B cell (primary cell): ENCODE results near the gene RNF141. TPM values are rescaled to one million over a fixed set of nuclear protein-coding genes. Genes with fewer than 3 reads are reported as not detected.

ENCODE experiments used
- ATAC-seq: fragments of 200-7000 bp; cut with Tn5 transposase; one replicate; pipeline ENCODE4 v1.10.0; 2021; ENCODE audit warnings: low read depth, mild to moderate bottlenecking, moderate number of reproducible peaks, moderate library complexity
- CTCF ChIA-PET: fragments of 350-600 bp; sonication (Branson Sonifier 250); formaldehyde crosslinking; loops from one replicate; lab custom pipeline; 2021; ENCODE audit warnings: antibody characterized with exemption, inconsistent platforms; lab: Charles Lee
- POLR2A ChIA-PET: fragments of 350-600 bp; sonication (Branson Sonifier 250); formaldehyde crosslinking; loops from one replicate; lab custom pipeline; 2021; ENCODE audit warnings: antibody characterized with exemption; lab: Charles Lee
- DNase-seq: peaks from one replicate; pipeline ENCODE4 v3.0.0; 2013
- H2AFZ ChIP-seq: 2 replicates; pipeline ENCODE4 v1.6.1; 2012; ENCODE audit warnings: mild to moderate bottlenecking, low read depth, low read length; ENCODE audit not compliant: insufficient read depth, poor library complexity, severe bottlenecking
- H3K27ac ChIP-seq, 2 donors: 1 replicate in 1 of 2; 2 replicates in 1 of 2; pipeline ENCODE4 v1.5.1; 2012 to 2013; ENCODE audit warnings: low read length in 2 of 2, mild to moderate bottlenecking in 2 of 2, moderate library complexity in 1 of 2
- H3K27me3 ChIP-seq, 4 experiments: fragments of 200-600 bp in 1 of 4; sonication (generic) in 1 of 4; replicated peaks in 1 of 4; 1 replicate in 2 of 4; 2 replicates in 2 of 4; pipeline versions ENCODE4 v1.6.1 to v1.7.0; 2013 to 2016; ENCODE audit warnings: low read length in 3 of 4, mild to moderate bottlenecking in 2 of 4, mixed read lengths in 1 of 4, moderate library complexity in 1 of 4; ENCODE audit not compliant: insufficient read depth in 4 of 4, control insufficient read depth in 3 of 4; ENCODE audit errors: control extremely low read depth in 1 of 4
- H3K36me3 ChIP-seq, 2 experiments: replicated peaks in 1 of 2; 1 replicate in 1 of 2; 2 replicates in 1 of 2; pipeline versions ENCODE4 v1.6.1 to v1.7.1; 2013; ENCODE audit warnings: low read length in 1 of 2; ENCODE audit not compliant: insufficient read depth in 2 of 2, control insufficient read depth in 1 of 2; ENCODE audit errors: control extremely low read depth in 1 of 2, extremely low read depth in 1 of 2
- H3K4me1 ChIP-seq, 2 donors: fragments of 200-600 bp in 1 of 2; sonication (generic) in 1 of 2; 1 replicate in 1 of 2; 2 replicates in 1 of 2; pipeline versions ENCODE4 v1.5.1 to v1.6.1; 2013 to 2017; ENCODE audit warnings: low read length in 2 of 2; ENCODE audit not compliant: control insufficient read depth in 2 of 2, insufficient read depth in 2 of 2
- H3K4me2 ChIP-seq: replicated peaks from 2 replicates; pipeline ENCODE3; 2012; ENCODE audit warnings: mild to moderate bottlenecking, low read depth, low read length; ENCODE audit not compliant: poor library complexity, severe bottlenecking
- H3K4me3 ChIP-seq, 5 experiments: fragments of 200-600 bp in 1 of 5; sonication (generic) in 1 of 5; 1 replicate in 3 of 5; 2 replicates in 2 of 5; pipeline versions ENCODE4 v1.5.1 to v1.7.0; 2011 to 2016; ENCODE audit warnings: low read length in 4 of 5, mild to moderate bottlenecking in 4 of 5, low read depth in 2 of 5, control low read depth in 1 of 5, moderate library complexity in 1 of 5; ENCODE audit not compliant: insufficient read depth in 1 of 5; ENCODE audit errors: control extremely low read depth in 1 of 5, extremely low read depth in 1 of 5
- H3K79me2 ChIP-seq: fragments of 200-600 bp; sonication (generic); one replicate; pipeline ENCODE4 v1.6.0; 2016; ENCODE audit warnings: low read length; ENCODE audit not compliant: control insufficient read depth, insufficient read depth
- H3K9ac ChIP-seq: fragments of 200-600 bp; sonication (generic); 2 replicates; pipeline ENCODE4 v1.6.1; 2017; ENCODE audit warnings: mild to moderate bottlenecking, low read length, moderate library complexity
- H3K9me3 ChIP-seq, 3 donors: one replicate each; pipeline versions ENCODE4 v1.6.1 to v1.7.1; 2013; ENCODE audit warnings: low read length in 2 of 3; ENCODE audit not compliant: control insufficient read depth in 2 of 3, insufficient read depth in 1 of 3; ENCODE audit errors: control extremely low read depth in 1 of 3
- H4K20me1 ChIP-seq: 2 replicates; pipeline ENCODE4 v1.6.0; 2012; ENCODE audit warnings: mild to moderate bottlenecking, low read length; ENCODE audit not compliant: insufficient read depth, control insufficient read depth, poor library complexity, severe bottlenecking
- H3K27ac Mint-ChIP-seq: one replicate; pipeline ENCODE4 v1.8.0; 2021; ENCODE audit warnings: mixed read lengths
- H3K27me3 Mint-ChIP-seq: one replicate; pipeline ENCODE4 v1.8.0; 2021; ENCODE audit warnings: mixed read lengths
- H3K4me1 Mint-ChIP-seq: one replicate; pipeline ENCODE4 v1.8.0; 2021; ENCODE audit warnings: mixed read lengths
- H3K4me3 Mint-ChIP-seq: one replicate; pipeline ENCODE4 v1.8.0; 2021; ENCODE audit warnings: mixed read lengths
- H3K9me3 Mint-ChIP-seq: one replicate; pipeline ENCODE4 v1.8.0; 2022; ENCODE audit warnings: mixed read lengths; ENCODE audit not compliant: insufficient read depth
- CTCF ChIP-seq: fragments of 200-600 bp; IDR thresholded peaks from one replicate; pipeline ENCODE4 v1.8.0; 2022; ENCODE audit warnings: antibody characterized with exemption, mild to moderate bottlenecking
- EZH2 ChIP-seq: IDR thresholded peaks from 2 replicates; pipeline ENCODE4 v1.6.1; 2012; ENCODE audit warnings: borderline replicate concordance, low read depth, mild to moderate bottlenecking, moderate library complexity, low read length; ENCODE audit not compliant: insufficient read depth, poor library complexity, severe bottlenecking
- WGBS: methylation state at CpG from one replicate; pipeline ENCODE4 v1.1.5; 2013; ENCODE audit warnings: missing lambda C conversion rate; ENCODE audit not compliant: insufficient coverage; 5-methylcytosine and 5-hydroxymethylcytosine counted together
- intact Hi-C: fragments of 100-400 bp; cut with micrococcal nuclease; formaldehyde crosslinking; loops from one replicate; pipeline ENCODE4 v1.10.0; 2022
- polyA plus RNA-seq: library from polyadenylated mRNA; depleted of rRNA; stranded (reverse); fragments of >200 nt; gene quantifications from 2 replicates; pipeline ENCODE4 v1.2.3, GENCODE V29; 2012
- total RNA-seq, 2 donors: library from RNA; stranded (reverse); fragments of 120-200 nt in 1 of 2; gene quantifications; 1 replicate in 1 of 2; 2 replicates in 1 of 2; pipeline versions ENCODE4 v1.2.3 to v1.2.4, GENCODE V29; 2013 to 2022

RNF141 gene
- total and polyA plus RNA-seq, 2 donors (not counting 1 experiment from before 2014, with no cell fraction given) = 23.3 to 48.2 TPM

- Histone ChIP-seq H3K27ac (no peak overlapping the region), H3K9me3 (no peaks in the 10 kb centered on the region), H3K9ac (no peak overlapping the region), H2AFZ (no peak overlapping the region), H4K20me1 (peaks cover 20% of the 10 kb centered on the region), H3K36me3 (peaks cover 0 to 88% of the 10 kb centered on the region in 2 experiments), H3K4me3 (no peak overlapping the region), H3K4me1 (peaks cover 8 to 10% of the 10 kb centered on the region in 2 donors), H3K79me2 (peaks cover 3% of the 10 kb centered on the region), H3K4me2 (no peak overlapping the region), H3K27me3 (no peaks in the 10 kb centered on the region)
- intact Hi-C loops = no loop called here
- CTCF ChIA-PET = interaction anchor here (1.1 kb wide), 1 partner anchor 70 kb away, joined by 4 read pairs; no protein-coding TSS in a partner anchor
- POLR2A ChIA-PET = no interaction called here
- H3K27me3 Mint-ChIP-seq = no peaks in the 10 kb centered on the region
- peaks cover 21% of the 10 kb centered on the region for H3K4me1 Mint-ChIP-seq
- 70% methylated on average over 2 of the region's 3 CpGs for WGBS
- no peaks in the 10 kb centered on the region for H3K9me3 Mint-ChIP-seq
- peak overlapping the region; percentile 41 for H3K27ac Mint-ChIP-seq
- no peak overlapping the region for H3K4me3 Mint-ChIP-seq
- DNase-seq (no peak), ATAC-seq (no peak)
- TF ChIP-seq EZH2 = no peak
- TF ChIP-seq CTCF = no peak
These were observed 57.4 kb downstream of the RNF141 start for GRCh38 chr11:10483584-10483983.

- no peak for TF ChIP-seq EZH2
- no peak for TF ChIP-seq CTCF
- ATAC-seq (no peak), DNase-seq (no peak)
- peaks cover 24% of the 10 kb centered on the region for H4K20me1 ChIP-seq
- Mint-ChIP-seq H3K27me3 (no peaks in the 10 kb centered on the region), H3K9me3 (no peaks in the 10 kb centered on the region), H3K4me3 (no peak overlapping the region), H3K27ac (peak overlapping the region; percentile 26), H3K4me1 (peaks cover 21% of the 10 kb centered on the region)
- H3K27ac ChIP-seq = no peak overlapping the region
- ChIA-PET CTCF (interaction anchor here (1.1 kb wide), 1 partner anchor 70 kb away, joined by 4 read pairs; no protein-coding TSS in a partner anchor), POLR2A (interaction anchor here (0.6 kb wide), 1 partner anchor 11 kb away, joined by 10 read pairs; no protein-coding TSS in a partner anchor)
- H3K9me3 ChIP-seq = no peaks in the 10 kb centered on the region
- intact Hi-C loops = no loop called here
- peaks cover 3 to 6% of the 10 kb centered on the region in 2 donors for H3K4me1 ChIP-seq
- no peak overlapping the region for H3K4me3 ChIP-seq
- peaks cover 0 to 88% of the 10 kb centered on the region in 2 experiments for H3K36me3 ChIP-seq
- H3K4me2 ChIP-seq = no peak overlapping the region
- no peak overlapping the region for H2AFZ ChIP-seq
- WGBS = 100% methylated on average over 1 of the region's 1 CpG
- H3K79me2 ChIP-seq = peaks cover 7% of the 10 kb centered on the region
- H3K27me3 ChIP-seq = no peaks in the 10 kb centered on the region
- H3K9ac ChIP-seq = no peak overlapping the region
These were observed 57.8 kb downstream of the RNF141 start for GRCh38 chr11:10483174-10483573.
